Liver (tissue), 3 donors: ENCODE measurements around the gene NIPAL1.

ENCODE experiments used
- EGR1 ChIP-seq, 2 donors: IDR thresholded peaks; 2 replicates each; pipeline ENCODE4 v1.6.1; 2016 to 2018; ENCODE audit warnings: antibody characterized with exemption in 2 of 2, low read depth in 2 of 2
- GABPA ChIP-seq, 2 donors: IDR thresholded peaks in 1 of 2; conservative IDR thresholded peaks in 1 of 2; 2 replicates each; pipeline ENCODE4 v1.6.1; 2016; ENCODE audit warnings: antibody characterized with exemption in 2 of 2, mild to moderate bottlenecking in 1 of 2, moderate library complexity in 1 of 2
- TF ChIP-seq, protein P1 (sequence below): IDR thresholded peaks from 2 replicates; pipeline ENCODE4 v1.6.1; 2016; ENCODE audit warnings: antibody characterized with exemption
- TF ChIP-seq, protein P2 (sequence below): fragments of 150-350 bp; IDR thresholded peaks from 2 replicates; pipeline ENCODE4 v1.5.1; 2017; ENCODE audit warnings: improper control_type of control experiment, low read depth, low read length; ENCODE audit not compliant: missing input control
- donor health status: healthy.
- donor health status: healthy.

DNA sequence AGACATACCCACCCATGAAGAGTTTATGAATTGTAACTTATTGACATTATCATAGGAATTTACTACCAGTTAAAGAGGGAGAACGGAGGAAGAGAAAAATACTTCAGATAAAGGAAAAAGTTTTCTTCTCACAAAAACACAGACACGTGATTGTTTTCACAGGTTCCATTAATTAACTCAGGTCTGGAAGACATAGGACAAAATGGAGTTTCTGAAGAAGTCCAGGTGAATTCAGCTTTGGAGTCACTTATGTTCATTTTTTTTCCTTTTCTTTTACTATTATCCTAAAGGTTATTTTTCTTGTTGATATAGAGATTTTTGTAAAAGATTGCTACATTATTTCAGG lies 20.5 kb downstream of the NIPAL1 start:
- TF ChIP-seq, protein P1, sequence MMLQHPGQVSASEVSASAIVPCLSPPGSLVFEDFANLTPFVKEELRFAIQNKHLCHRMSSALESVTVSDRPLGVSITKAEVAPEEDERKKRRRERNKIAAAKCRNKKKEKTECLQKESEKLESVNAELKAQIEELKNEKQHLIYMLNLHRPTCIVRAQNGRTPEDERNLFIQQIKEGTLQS: no peak
- TF ChIP-seq GABPA (IDR thresholded peaks at IDR 0.05 in 1 of 2, conservative IDR thresholded peaks at IDR 0.05 in 1 of 2) (no peak), EGR1 (IDR thresholded peaks at IDR 0.05; ENCODE audit: low read depth in 2 of 2) (no peak)
- TF ChIP-seq, protein P2, sequence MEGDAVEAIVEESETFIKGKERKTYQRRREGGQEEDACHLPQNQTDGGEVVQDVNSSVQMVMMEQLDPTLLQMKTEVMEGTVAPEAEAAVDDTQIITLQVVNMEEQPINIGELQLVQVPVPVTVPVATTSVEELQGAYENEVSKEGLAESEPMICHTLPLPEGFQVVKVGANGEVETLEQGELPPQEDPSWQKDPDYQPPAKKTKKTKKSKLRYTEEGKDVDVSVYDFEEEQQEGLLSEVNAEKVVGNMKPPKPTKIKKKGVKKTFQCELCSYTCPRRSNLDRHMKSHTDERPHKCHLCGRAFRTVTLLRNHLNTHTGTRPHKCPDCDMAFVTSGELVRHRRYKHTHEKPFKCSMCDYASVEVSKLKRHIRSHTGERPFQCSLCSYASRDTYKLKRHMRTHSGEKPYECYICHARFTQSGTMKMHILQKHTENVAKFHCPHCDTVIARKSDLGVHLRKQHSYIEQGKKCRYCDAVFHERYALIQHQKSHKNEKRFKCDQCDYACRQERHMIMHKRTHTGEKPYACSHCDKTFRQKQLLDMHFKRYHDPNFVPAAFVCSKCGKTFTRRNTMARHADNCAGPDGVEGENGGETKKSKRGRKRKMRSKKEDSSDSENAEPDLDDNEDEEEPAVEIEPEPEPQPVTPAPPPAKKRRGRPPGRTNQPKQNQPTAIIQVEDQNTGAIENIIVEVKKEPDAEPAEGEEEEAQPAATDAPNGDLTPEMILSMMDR: no peak
